Measurements from ENCODE around the gene PSPN.
"Not testable (repeated sequence)": the region's sequence is repeated elsewhere in the genome, so short reads cannot be mapped to it uniquely, and the experiment has no call there.

GRCh38 chr19:6349271-6349670 is 26.5 kb downstream of the PSPN start:
- TF ChIP-seq IRF1 (CRISPR knock-in tag; IDR thresholded peaks at IDR 0.05); CTCF (IDR thresholded peaks at IDR 0.05); ZBTB21 (CRISPR knock-in tag; IDR thresholded peaks at IDR 0.05; ENCODE audit: borderline replicate concordance); ATF3 (CRISPR knock-in tag; conservative IDR thresholded peaks at IDR 0.05); CBFB (CRISPR knock-in tag; IDR thresholded peaks at IDR 0.05; ENCODE audit: low read depth); MAX (CRISPR knock-in tag; IDR thresholded peaks at IDR 0.05): not testable (repeated sequence)
